Ishikawa (cell line): ENCODE data around the gene KLK12.

ENCODE experiments used
- CEBPB ChIP-seq: IDR thresholded peaks from 2 replicates; pipeline ENCODE4 v1.6.1; 2012
- EGR1 ChIP-seq: IDR thresholded peaks from 2 replicates; pipeline ENCODE4 v1.6.1; 2012
- EP300 ChIP-seq: IDR thresholded peaks from 2 replicates; pipeline ENCODE4 v1.6.1; 2012; ENCODE audit warnings: borderline replicate concordance
- RAD21 ChIP-seq: IDR thresholded peaks from 2 replicates; pipeline ENCODE4 v1.6.1; 2012; ENCODE audit warnings: low read depth
- ZBTB7A ChIP-seq: IDR thresholded peaks from 2 replicates; pipeline ENCODE4 v1.6.1; 2012; ENCODE audit warnings: low read depth

DNA sequence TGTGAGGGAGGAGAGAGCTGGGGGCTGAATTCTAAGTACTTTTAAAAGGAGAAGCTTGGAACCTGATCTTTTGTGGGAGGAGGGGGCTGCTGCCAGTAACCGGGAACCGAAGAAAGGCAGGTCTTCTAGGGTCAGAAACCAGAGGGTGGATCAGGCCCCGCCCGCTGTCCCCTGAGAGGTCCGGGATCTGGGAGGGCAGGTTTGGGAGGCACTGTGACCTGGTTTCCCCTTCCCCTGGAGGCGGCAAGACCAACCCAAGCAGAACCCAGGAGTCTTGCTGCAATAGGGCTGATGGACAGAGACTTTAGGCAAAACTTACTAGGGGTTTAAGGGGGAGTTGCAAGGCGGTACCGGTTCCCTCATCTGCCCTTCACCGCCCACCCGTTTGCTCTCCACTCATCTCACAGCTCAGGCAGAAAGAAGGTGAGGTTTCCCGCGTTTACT, 32.7 kb downstream of the KLK12 start:
- no peak for TF ChIP-seq ZBTB7A
- TF ChIP-seq CEBPB, result no peak
- no peak for TF ChIP-seq EP300
- TF ChIP-seq EGR1, result no peak
- TF ChIP-seq RAD21, result no peak
